H1 (cell line): ENCODE results near the gene SCCPDH. TPM values are rescaled to one million over a fixed set of nuclear protein-coding genes. Genes with fewer than 3 reads are reported as not detected.

ENCODE experiments used
- CTCF ChIA-PET: fragments of 300-600 bp; sonication (Branson Sonifier 250); formaldehyde crosslinking; loops from one replicate; lab custom pipeline; 2021; ENCODE audit not compliant: partially characterized antibody; lab: Charles Lee
- POLR2A ChIA-PET: fragments of 300-600 bp; sonication (Branson Sonifier 250); formaldehyde crosslinking; loops from one replicate; lab custom pipeline; 2021; ENCODE audit warnings: inconsistent platforms; ENCODE audit not compliant: partially characterized antibody; lab: Charles Lee
- DNase-seq, 2 experiments: peaks; one replicate each; pipeline versions ENCODE4 v3.0.0 to v3.0.0-alpha.2; 2010 to 2022; ENCODE audit warnings: low spot score in 2 of 2, low read depth in 1 of 2, mixed read lengths in 1 of 2
- FAIRE-seq: peaks from 2 replicates; lab custom pipeline; 2011; peaks lifted over from hg19 to GRCh38; lab: Jason Lieb, UNC
- H2AFZ ChIP-seq: 2 replicates; pipeline ENCODE4 v1.8.1; 2012; ENCODE audit warnings: low read length, inconsistent platforms
- H2AK5ac ChIP-seq: 2 replicates; pipeline ENCODE4 v1.6.1; 2013; ENCODE audit warnings: low read depth, low read length
- H2BK120ac ChIP-seq: replicated peaks from 2 replicates; pipeline ENCODE3; 2013; ENCODE audit warnings: low read depth, low read length, inconsistent platforms
- H2BK12ac ChIP-seq: 2 replicates; pipeline ENCODE4 v1.6.1; 2013; ENCODE audit warnings: low read depth, low read length
- H2BK15ac ChIP-seq: 2 replicates; pipeline ENCODE4 v1.6.1; 2013; ENCODE audit warnings: low read length
- H2BK20ac ChIP-seq: 2 replicates; pipeline ENCODE4 v1.6.1; 2013; ENCODE audit warnings: low read length
- H2BK5ac ChIP-seq: 2 replicates; pipeline ENCODE4 v1.6.1; 2013; ENCODE audit warnings: low read depth, low read length
- H3K14ac ChIP-seq: 2 replicates; pipeline ENCODE4 v1.6.1; 2013; ENCODE audit warnings: inconsistent platforms; ENCODE audit not compliant: insufficient read length
- H3K18ac ChIP-seq: 2 replicates; pipeline ENCODE4 v1.6.1; 2013; ENCODE audit warnings: low read length; ENCODE audit errors: extremely low read depth
- H3K23ac ChIP-seq: 2 replicates; pipeline ENCODE4 v1.6.1; 2013; ENCODE audit warnings: inconsistent platforms; ENCODE audit not compliant: insufficient read length
- H3K23me2 ChIP-seq: 2 replicates; pipeline ENCODE4 v1.6.1; 2013; ENCODE audit warnings: low read depth, low read length
- H3K27ac ChIP-seq: 2 replicates; pipeline ENCODE4 v1.6.1; 2011; ENCODE audit warnings: low read depth, low read length, inconsistent platforms
- H3K27me3 ChIP-seq, 4 experiments: replicated peaks in 1 of 4; 1 replicate in 1 of 4; 2 replicates in 3 of 4; pipeline versions ENCODE4 v1.6.1 to v1.8.1; 2011 to 2013; ENCODE audit warnings: low read length in 3 of 4, mild to moderate bottlenecking in 3 of 4, inconsistent platforms in 2 of 4, mixed read lengths in 2 of 4, moderate library complexity in 1 of 4; ENCODE audit not compliant: control insufficient read depth in 3 of 4, insufficient read depth in 3 of 4; ENCODE audit errors: extremely low read depth in 1 of 4
- H3K36me3 ChIP-seq, 4 experiments: 2 replicates each; pipeline versions ENCODE4 v1.6.1 to v1.8.1; 2011 to 2013; ENCODE audit warnings: mild to moderate bottlenecking in 4 of 4, low read length in 3 of 4, moderate library complexity in 2 of 4, control low read depth in 1 of 4, inconsistent platforms in 1 of 4; ENCODE audit not compliant: insufficient read depth in 4 of 4, control insufficient read depth in 2 of 4
- H3K4ac ChIP-seq: replicated peaks from 2 replicates; pipeline ENCODE3; 2013; ENCODE audit warnings: low read length, low read depth, mixed read lengths, inconsistent platforms; ENCODE audit not compliant: insufficient read length
- H3K4me1 ChIP-seq, 4 experiments: replicated peaks in 1 of 4; 1 replicate in 1 of 4; 2 replicates in 3 of 4; pipeline versions ENCODE4 v1.6.1 to v1.8.1; 2011 to 2013; ENCODE audit warnings: low read length in 3 of 4, inconsistent platforms in 2 of 4, mixed read lengths in 1 of 4; ENCODE audit not compliant: insufficient read depth in 4 of 4, control insufficient read depth in 3 of 4
- H3K4me2 ChIP-seq, 2 experiments: 2 replicates each; pipeline versions ENCODE4 v1.6.1 to v1.8.1; 2011 to 2013; ENCODE audit warnings: low read depth in 2 of 2, low read length in 2 of 2, control low read depth in 1 of 2, inconsistent platforms in 1 of 2, mild to moderate bottlenecking in 1 of 2; ENCODE audit not compliant: insufficient read depth in 1 of 2
- H3K4me3 ChIP-seq, 4 experiments: fragments of 200-600, 300-600 bp in 1 of 4; sonication (generic), shearing (Covaris generic), sonication (Bioruptor Twin) in 1 of 4; 2 replicates each; pipeline versions ENCODE4 v1.5.1 to v1.8.1; 2011 to 2016; ENCODE audit warnings: low read length in 4 of 4, low read depth in 3 of 4, control low read depth in 2 of 4, inconsistent platforms in 2 of 4, mild to moderate bottlenecking in 2 of 4, mixed read lengths in 1 of 4, moderate library complexity in 1 of 4; ENCODE audit not compliant: insufficient read depth in 2 of 4; ENCODE audit errors: extremely low read depth in 1 of 4
- H3K56ac ChIP-seq: replicated peaks from 2 replicates; pipeline ENCODE3; 2013; ENCODE audit warnings: low read depth, mild to moderate bottlenecking, mixed read lengths, low read length, inconsistent platforms; ENCODE audit not compliant: insufficient read length
- H3K79me1 ChIP-seq: 2 replicates; pipeline ENCODE4 v1.6.1; 2013; ENCODE audit warnings: low read depth, low read length, control low read depth
- H3K79me2 ChIP-seq, 2 experiments: 2 replicates each; pipeline versions ENCODE4 v1.6.1 to v1.8.1; 2012 to 2013; ENCODE audit warnings: low read length in 2 of 2, mild to moderate bottlenecking in 2 of 2, inconsistent platforms in 1 of 2; ENCODE audit not compliant: insufficient read depth in 2 of 2, control insufficient read depth in 1 of 2
- H3K9ac ChIP-seq, 4 experiments: replicated peaks in 1 of 4; 1 replicate in 1 of 4; 2 replicates in 3 of 4; pipeline versions ENCODE4 v1.6.1 to v1.8.1; 2011 to 2013; ENCODE audit warnings: low read depth in 3 of 4, low read length in 3 of 4, control low read depth in 2 of 4, mild to moderate bottlenecking in 2 of 4, moderate library complexity in 2 of 4, inconsistent platforms in 1 of 4; ENCODE audit errors: extremely low read depth in 1 of 4
- H3K9me3 ChIP-seq, 2 experiments: 2 replicates each; pipeline versions ENCODE4 v1.6.1 to v1.8.1; 2012 to 2013; ENCODE audit warnings: mild to moderate bottlenecking in 2 of 2, moderate library complexity in 2 of 2, control low read depth in 1 of 2, inconsistent platforms in 1 of 2, low read depth in 1 of 2, low read length in 1 of 2, mixed read lengths in 1 of 2; ENCODE audit not compliant: insufficient read depth in 2 of 2
- H4K20me1 ChIP-seq, 2 experiments: replicated peaks in 1 of 2; 2 replicates each; pipeline versions ENCODE3 to v1.8.1; 2011 to 2013; ENCODE audit warnings: inconsistent platforms in 2 of 2, low read length in 2 of 2, mild to moderate bottlenecking in 1 of 2; ENCODE audit not compliant: insufficient read depth in 2 of 2, control insufficient read depth in 1 of 2
- H4K5ac ChIP-seq: 2 replicates; pipeline ENCODE4 v1.6.1; 2013; ENCODE audit warnings: low read length, low read depth, mixed read lengths, inconsistent platforms; ENCODE audit not compliant: insufficient read length
- H4K8ac ChIP-seq: 2 replicates; pipeline ENCODE4 v1.8.0; 2013; ENCODE audit warnings: mild to moderate bottlenecking, moderate library complexity, low read length, inconsistent platforms; ENCODE audit not compliant: insufficient read depth; ENCODE audit errors: extremely low read depth
- H4K91ac ChIP-seq: replicated peaks from 2 replicates; pipeline ENCODE3; 2013; ENCODE audit warnings: low read length, mixed read lengths, inconsistent platforms; ENCODE audit not compliant: insufficient read length
- RBBP5 ChIP-seq: IDR thresholded peaks from 2 replicates; pipeline ENCODE4 v1.7.1; 2012; ENCODE audit warnings: low read depth, mild to moderate bottlenecking, inconsistent platforms, low read length, moderate library complexity, borderline replicate concordance
- TEAD4 ChIP-seq: IDR thresholded peaks from 2 replicates; pipeline ENCODE4 v1.6.1; 2012; ENCODE audit warnings: low read depth, low read length, inconsistent platforms, mixed read lengths
- WGBS, 2 experiments: shearing (Covaris generic) in 1 of 2; methylation state at CpG; one replicate each; pipeline versions ENCODE4 v1.1.6 to v1.1.7; 2013 to 2015; ENCODE audit warnings: low lambda C conversion rate in 2 of 2, mixed read lengths in 2 of 2, inconsistent platforms in 1 of 2, low coverage in 1 of 2, missing lambda C conversion rate in 1 of 2; ENCODE audit not compliant: insufficient replicate concordance in 2 of 2, insufficient coverage in 1 of 2, insufficient read length in 1 of 2; ENCODE audit errors: extremely low coverage in 1 of 2, missing lambda C conversion rate in 1 of 2; 5-methylcytosine and 5-hydroxymethylcytosine counted together
- polyA plus RNA-seq, 7 experiments: library from polyadenylated mRNA; depleted of rRNA in 3 of 7; stranded (reverse) in 5 of 7; unstranded in 2 of 7; fragments of >200 nt in 5 of 7; fragments of 200-250 nt in 2 of 7; gene quantifications; 1 replicate in 5 of 7; 2 replicates in 1 of 7; 4 replicates in 1 of 7; pipeline versions ENCODE4 v1.2.1 to v1.2.3, GENCODE V29; 2011 to 2013; ENCODE audit warnings: missing spikeins in 2 of 7, mixed read lengths in 2 of 7
- total RNA-seq: library from RNA; stranded (reverse); fragmentation: NEBNext Ultra II Directional; extraction: Animal tissue kit (Norgen Biotek cat#: 25700); gene quantifications from 2 replicates; pipeline ENCODE4 v1.2.1, GENCODE V29; 2021

Gene SCCPDH
- total and polyA plus RNA-seq, 2 of the 8 experiments (the other 6 are each of a cell fraction or from before 2014, with no cell fraction given) = 9.5 to 17.0 TPM

GRCh38 chr1:246801241-246802020 lies 77.2 kb downstream of the SCCPDH start:
- TF ChIP-seq TEAD4 (no peak), RBBP5 (no peak)
- ChIA-PET POLR2A (no interaction called here), CTCF (interaction anchor here (0.6 to 0.8 kb wide), 4 partner anchors 13 to 503 kb away, joined by 3 to 4 read pairs (median 3); no protein-coding TSS in a partner anchor)
- no peak overlapping the region for H2AFZ ChIP-seq
- H3K9ac ChIP-seq = no peak overlapping the region
- no peaks in the 10 kb centered on the region for H4K20me1 ChIP-seq
- H2BK12ac ChIP-seq = no peak overlapping the region
- no peak overlapping the region for H2BK5ac ChIP-seq
- DNase-seq (no peak), FAIRE-seq (no peak)
- H3K23me2 ChIP-seq = no peaks in the 10 kb centered on the region
- H3K4me1 ChIP-seq = peaks cover 0 to 2% (median under 1%) of the 10 kb centered on the region in 4 experiments; a peak in 5 of 7 replicates
- H3K23ac ChIP-seq = no peak overlapping the region
- H3K4me2 ChIP-seq = no peak overlapping the region
- no peak overlapping the region for H4K91ac ChIP-seq
- no peak overlapping the region for H3K14ac ChIP-seq
- H2AK5ac ChIP-seq = no peak overlapping the region
- H3K79me1 ChIP-seq = no peaks in the 10 kb centered on the region
- H3K18ac ChIP-seq = no peak overlapping the region
- H3K4me3 ChIP-seq = no peak overlapping the region
- H3K4ac ChIP-seq = no peak overlapping the region
- no peak overlapping the region for H3K27ac ChIP-seq
- no peak overlapping the region for H4K5ac ChIP-seq
- H3K56ac ChIP-seq = no peak overlapping the region
- no peak overlapping the region for H2BK120ac ChIP-seq
- no peaks in the 10 kb centered on the region for H3K9me3 ChIP-seq
- H2BK15ac ChIP-seq = no peak overlapping the region
- no peaks in the 10 kb centered on the region for H3K79me2 ChIP-seq
- no peaks in the 10 kb centered on the region for H3K27me3 ChIP-seq
- H2BK20ac ChIP-seq = no peak overlapping the region
- no peak overlapping the region; the same call in 1 of the 2 replicates for H4K8ac ChIP-seq
- WGBS, 2 experiments = 92% methylated on average over 6 of the region's 11 CpGs; no CpG with 5 or more reads in 1 of the 2 experiments
- H3K36me3 ChIP-seq = no peaks in the 10 kb centered on the region
